Measurements from ENCODE around the gene TNNT2. TPM values are rescaled to one million over a fixed set of nuclear protein-coding genes. Genes with fewer than 3 reads are reported as not detected.

Gene TNNT2
- total RNA-seq, 2 experiments from 2014 or later = not detected

GRCh38 chr1:201356701-201357100 lies 20.8 kb downstream of the TNNT2 start:
- Histone ChIP-seq H3K4me2 (ENCODE audit: low read length) (no peak overlapping the region), H3K9me2 (ENCODE audit: insufficient read depth, low read length) (no peaks in the 10 kb centered on the region), H2AFZ (ENCODE audit: low read length) (no peak overlapping the region), H3K79me2 (ENCODE audit: insufficient read depth, low read depth, low read length) (no peaks in the 10 kb centered on the region), H3K9me3 (ENCODE audit: low read length) (no peaks in the 10 kb centered on the region), H3K27ac (ENCODE audit: low read depth, low read length, poor library complexity, severe bottlenecking) (no peak overlapping the region), H3K4me1 (ENCODE audit: insufficient read depth, low read length, poor library complexity, severe bottlenecking) (no peaks in the 10 kb centered on the region), H3K4me3 (ENCODE audit: low read depth, low read length, poor library complexity, severe bottlenecking) (no peak overlapping the region), H3K36me3 (ENCODE audit: insufficient read depth, low read length) (no peaks in the 10 kb centered on the region), H4K20me1 (ENCODE audit: insufficient read depth, low read length) (no peaks in the 10 kb centered on the region)
- POLR2A ChIA-PET = no interaction called here
- CTCF ChIA-PET (ENCODE audit: unreplicated experiment) = no interaction called here
- no peak for DNase-seq (ENCODE audit: low spot score)
- no TSS peak for BruUV-seq (replicated peaks)
- intact Hi-C loops (cut with micrococcal nuclease; ENCODE audit: unreplicated experiment) = no loop called here
- TF ChIP-seq EZH2phosphoT487 (IDR thresholded peaks at IDR 0.05; ENCODE audit: borderline replicate concordance, low read depth, low read length) = no peak
- no peak for TF ChIP-seq CTCF (conservative IDR thresholded peaks at IDR 0.05; ENCODE audit: low read length)

GRCh38 chr1:201356236-201356635 lies 21.2 kb downstream of the TNNT2 start:
- no TSS peak for BruUV-seq (replicated peaks)
- no peaks in the 10 kb centered on the region for H3K9me3 ChIP-seq (ENCODE audit: low read length)
- H3K4me2 ChIP-seq (ENCODE audit: low read length) = no peak overlapping the region
- H3K79me2 ChIP-seq (ENCODE audit: insufficient read depth, low read depth, low read length) = no peaks in the 10 kb centered on the region
- no peak for TF ChIP-seq CTCF (conservative IDR thresholded peaks at IDR 0.05; ENCODE audit: low read length)
- no peak for TF ChIP-seq EZH2phosphoT487 (IDR thresholded peaks at IDR 0.05; ENCODE audit: borderline replicate concordance, low read depth, low read length)
- intact Hi-C loops (cut with micrococcal nuclease; ENCODE audit: unreplicated experiment) = no loop called here
- H3K27ac ChIP-seq (ENCODE audit: low read depth, low read length, poor library complexity, severe bottlenecking) = no peak overlapping the region
- no peaks in the 10 kb centered on the region for H3K9me2 ChIP-seq (ENCODE audit: insufficient read depth, low read length)
- no peaks in the 10 kb centered on the region for H3K4me1 ChIP-seq (ENCODE audit: insufficient read depth, low read length, poor library complexity, severe bottlenecking)
- ChIA-PET CTCF (ENCODE audit: unreplicated experiment) (no interaction called here), POLR2A (no interaction called here)
- H2AFZ ChIP-seq (ENCODE audit: low read length) = no peak overlapping the region
- DNase-seq (ENCODE audit: low spot score) = no peak
- H3K36me3 ChIP-seq (ENCODE audit: insufficient read depth, low read length) = no peaks in the 10 kb centered on the region
- H4K20me1 ChIP-seq (ENCODE audit: insufficient read depth, low read length) = no peaks in the 10 kb centered on the region
- H3K4me3 ChIP-seq (ENCODE audit: low read depth, low read length, poor library complexity, severe bottlenecking) = no peak overlapping the region

- no peak for TF ChIP-seq CTCF (conservative IDR thresholded peaks at IDR 0.05; ENCODE audit: low read length)
- TF ChIP-seq EZH2phosphoT487 (IDR thresholded peaks at IDR 0.05; ENCODE audit: borderline replicate concordance, low read depth, low read length) = no peak
- BruUV-seq (replicated peaks) = no TSS peak
These were observed 22.0 kb downstream of the TNNT2 start for GRCh38 chr1:201355471-201355870.

More at GRCh38 chr1:201355471-201355870, 22.0 kb downstream of the TNNT2 start:
- no peak overlapping the region for H2AFZ ChIP-seq (ENCODE audit: low read length)
- H3K9me3 ChIP-seq (ENCODE audit: low read length) = no peaks in the 10 kb centered on the region
- no peak overlapping the region for H3K27ac ChIP-seq (ENCODE audit: low read depth, low read length, poor library complexity, severe bottlenecking)
- H3K4me1 ChIP-seq (ENCODE audit: insufficient read depth, low read length, poor library complexity, severe bottlenecking) = no peaks in the 10 kb centered on the region
- no peak overlapping the region for H3K4me2 ChIP-seq (ENCODE audit: low read length)
- CTCF ChIA-PET (ENCODE audit: unreplicated experiment) = no interaction called here
- H3K36me3 ChIP-seq (ENCODE audit: insufficient read depth, low read length) = no peaks in the 10 kb centered on the region
- no peak for DNase-seq (ENCODE audit: low spot score)
- no peak overlapping the region for H3K4me3 ChIP-seq (ENCODE audit: low read depth, low read length, poor library complexity, severe bottlenecking)
- POLR2A ChIA-PET = no interaction called here
- intact Hi-C loops (cut with micrococcal nuclease; ENCODE audit: unreplicated experiment) = no loop called here
- H3K9me2 ChIP-seq (ENCODE audit: insufficient read depth, low read length) = no peaks in the 10 kb centered on the region
- H3K79me2 ChIP-seq (ENCODE audit: insufficient read depth, low read depth, low read length) = no peaks in the 10 kb centered on the region
- H4K20me1 ChIP-seq (ENCODE audit: insufficient read depth, low read length) = no peaks in the 10 kb centered on the region
